Coronary artery (tissue), 2 donors: ENCODE measurements around the gene GFRA1.

Experiments
- DNase-seq: peaks from one replicate; pipeline ENCODE4 v3.0.0-alpha.2; 2017; ENCODE audit warnings: low spot score
- H3K27ac ChIP-seq, 2 donors: fragments of 200-600 bp; sonication (generic); one replicate each; pipeline ENCODE4 v1.5.1; 2016 to 2019
- H3K4me3 ChIP-seq: fragments of 200-600 bp; sonication (generic); 2 replicates; pipeline ENCODE4 v1.5.1; 2016; ENCODE audit warnings: mild to moderate bottlenecking, moderate library complexity
- CTCF ChIP-seq: fragments of 200-600 bp; sonication (generic); IDR thresholded peaks from one replicate; pipeline ENCODE4 v1.5.1; 2019; ENCODE audit warnings: antibody characterized with exemption

Gene GFRA1

GRCh38 chr10:116237260-116237659 lies 35.7 kb downstream of the GFRA1 start:
- H3K27ac ChIP-seq = no peak overlapping the region
- TF ChIP-seq CTCF = no peak
- no peak for DNase-seq
- no peak overlapping the region for H3K4me3 ChIP-seq

- no peak overlapping the region for H3K27ac ChIP-seq
- no peak overlapping the region for H3K4me3 ChIP-seq
- no peak for DNase-seq
- TF ChIP-seq CTCF = no peak
Observed at GRCh38 chr10:116233230-116233629, 39.8 kb downstream of the GFRA1 start.

- no peak overlapping the region for H3K4me3 ChIP-seq
- no peak for DNase-seq
- no peak for TF ChIP-seq CTCF
- no peak overlapping the region for H3K27ac ChIP-seq
Observed at GRCh38 chr10:116232613-116233012, 40.4 kb downstream of the GFRA1 start.

- no peak for TF ChIP-seq CTCF
- Histone ChIP-seq H3K27ac (no peak overlapping the region), H3K4me3 (no peak overlapping the region)
- no peak for DNase-seq
Observed at GRCh38 chr10:116226766-116227165, 46.2 kb downstream of the GFRA1 start.

- DNase-seq = no peak
- TF ChIP-seq CTCF = no peak
- Histone ChIP-seq H3K27ac (no peak overlapping the region), H3K4me3 (no peak overlapping the region)
Observed at GRCh38 chr10:116226053-116226452, 47.0 kb downstream of the GFRA1 start.

- no peak for DNase-seq
- Histone ChIP-seq H3K4me3 (no peak overlapping the region), H3K27ac (no peak overlapping the region)
- TF ChIP-seq CTCF = no peak
Observed at GRCh38 chr10:116223289-116223688, 49.7 kb downstream of the GFRA1 start.

GRCh38 chr10:116221053-116221452 lies 52.0 kb downstream of the GFRA1 start:
- DNase-seq = no peak
- Histone ChIP-seq H3K4me3 (no peak overlapping the region), H3K27ac (no peak overlapping the region)
- TF ChIP-seq CTCF = no peak
